ENCODE measurements around the gene SPRED1.

SPRED1 gene

DNA sequence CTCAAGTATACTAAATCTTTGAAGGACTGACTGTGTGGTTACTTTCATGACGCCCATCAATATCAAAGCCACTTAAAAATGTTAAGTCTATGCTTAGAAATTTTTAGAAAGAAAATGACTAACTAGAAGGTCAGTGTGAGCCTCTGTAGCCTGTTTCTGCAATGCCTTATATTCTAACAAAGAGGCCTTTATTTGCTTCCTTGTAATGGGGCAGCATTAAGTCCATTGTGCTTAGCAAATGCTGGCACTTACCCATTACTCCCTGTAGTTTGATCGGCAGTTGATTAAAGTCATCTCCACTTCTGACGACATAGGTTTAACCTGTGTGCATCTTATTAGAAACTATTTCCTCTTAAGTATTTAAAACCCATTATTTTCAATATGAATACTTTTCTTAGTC lies 109.7 kb downstream of the SPRED1 start:
- TF ChIP-seq ZFX (IDR thresholded peaks at IDR 0.05), result no peak
- TF ChIP-seq, protein P1, sequence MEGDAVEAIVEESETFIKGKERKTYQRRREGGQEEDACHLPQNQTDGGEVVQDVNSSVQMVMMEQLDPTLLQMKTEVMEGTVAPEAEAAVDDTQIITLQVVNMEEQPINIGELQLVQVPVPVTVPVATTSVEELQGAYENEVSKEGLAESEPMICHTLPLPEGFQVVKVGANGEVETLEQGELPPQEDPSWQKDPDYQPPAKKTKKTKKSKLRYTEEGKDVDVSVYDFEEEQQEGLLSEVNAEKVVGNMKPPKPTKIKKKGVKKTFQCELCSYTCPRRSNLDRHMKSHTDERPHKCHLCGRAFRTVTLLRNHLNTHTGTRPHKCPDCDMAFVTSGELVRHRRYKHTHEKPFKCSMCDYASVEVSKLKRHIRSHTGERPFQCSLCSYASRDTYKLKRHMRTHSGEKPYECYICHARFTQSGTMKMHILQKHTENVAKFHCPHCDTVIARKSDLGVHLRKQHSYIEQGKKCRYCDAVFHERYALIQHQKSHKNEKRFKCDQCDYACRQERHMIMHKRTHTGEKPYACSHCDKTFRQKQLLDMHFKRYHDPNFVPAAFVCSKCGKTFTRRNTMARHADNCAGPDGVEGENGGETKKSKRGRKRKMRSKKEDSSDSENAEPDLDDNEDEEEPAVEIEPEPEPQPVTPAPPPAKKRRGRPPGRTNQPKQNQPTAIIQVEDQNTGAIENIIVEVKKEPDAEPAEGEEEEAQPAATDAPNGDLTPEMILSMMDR (conservative IDR thresholded peaks at IDR 0.05), result no peak
- no peak overlapping the region for H3K27ac ChIP-seq

DNA sequence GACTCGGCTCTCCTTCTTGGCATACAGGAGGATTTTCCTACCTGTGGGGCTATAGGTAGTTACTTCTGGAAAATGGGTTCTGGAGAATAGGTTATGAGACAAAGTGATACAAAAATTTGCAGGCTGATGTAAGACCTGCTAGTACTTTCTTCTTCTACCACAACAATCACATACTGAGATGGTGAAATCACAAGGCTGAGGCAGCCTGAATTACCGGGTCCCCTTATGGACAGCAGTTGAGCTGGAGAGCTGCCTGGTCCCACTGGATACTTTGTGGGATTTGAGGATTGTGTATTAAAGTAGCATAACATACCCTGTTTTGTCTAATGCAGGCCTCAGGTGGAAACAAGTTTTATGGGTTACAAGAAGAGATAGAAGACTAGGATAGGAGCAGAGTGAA lies 114.8 kb downstream of the SPRED1 start:
- H3K27ac ChIP-seq, result no peak overlapping the region
- TF ChIP-seq, protein P1 (conservative IDR thresholded peaks at IDR 0.05), result no peak
- no peak for TF ChIP-seq ZFX (IDR thresholded peaks at IDR 0.05)

DNA sequence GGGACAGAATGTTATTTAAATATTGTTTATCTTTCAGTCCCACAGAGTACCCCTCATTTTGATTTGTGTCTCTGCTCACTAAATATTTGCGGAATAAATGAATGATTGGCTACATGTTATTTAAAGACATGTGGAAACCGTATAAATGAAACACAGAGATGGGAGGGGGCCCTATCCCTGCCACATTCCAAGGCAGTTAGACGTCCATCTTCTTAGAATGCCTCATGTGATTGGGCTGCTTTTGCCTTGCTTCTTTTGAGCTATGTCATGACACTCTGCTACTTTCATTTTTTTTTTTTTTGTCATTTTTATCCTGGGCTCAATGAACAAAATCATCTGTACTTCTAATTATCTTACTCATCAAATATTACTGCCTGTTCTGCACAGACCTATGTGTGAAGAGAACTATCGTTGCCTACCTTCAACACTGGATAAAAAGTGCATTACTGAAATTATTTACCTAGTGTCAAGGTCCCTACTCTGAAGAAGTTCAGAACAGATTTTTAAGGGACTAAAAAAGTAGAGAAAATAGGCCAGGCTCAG lies 117.4 kb downstream of the SPRED1 start:
- no peak for TF ChIP-seq ZFX (IDR thresholded peaks at IDR 0.05)
- TF ChIP-seq, protein P1 (conservative IDR thresholded peaks at IDR 0.05), result no peak

DNA sequence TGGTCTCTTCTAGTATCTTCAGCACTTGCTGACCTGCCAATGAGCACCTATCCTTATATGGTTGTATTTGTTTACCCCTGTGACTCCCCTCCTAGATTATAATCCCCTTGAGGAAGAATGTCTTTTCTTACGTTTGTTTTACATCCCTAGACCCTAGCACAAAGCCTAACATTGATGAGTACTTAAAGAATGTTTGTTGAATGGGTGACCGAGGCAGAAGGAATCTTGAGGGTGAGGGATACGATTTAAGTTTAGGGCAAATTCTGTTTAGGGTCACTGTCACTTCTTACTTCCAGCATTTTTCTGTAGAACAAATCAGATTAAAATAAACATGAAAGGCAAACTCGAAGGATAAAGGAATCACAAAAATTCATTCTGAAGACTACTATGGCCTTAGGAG lies 120.4 kb downstream of the SPRED1 start:
- H3K27ac ChIP-seq, result no peak overlapping the region
- TF ChIP-seq ZFX (IDR thresholded peaks at IDR 0.05), result no peak
- TF ChIP-seq, protein P1 (conservative IDR thresholded peaks at IDR 0.05), result no peak

More for the DNA sequence above, 117.4 kb downstream of the SPRED1 start:
- H3K27ac ChIP-seq, result no peak overlapping the region; the same call in 1 of the 2 replicates

DNA sequence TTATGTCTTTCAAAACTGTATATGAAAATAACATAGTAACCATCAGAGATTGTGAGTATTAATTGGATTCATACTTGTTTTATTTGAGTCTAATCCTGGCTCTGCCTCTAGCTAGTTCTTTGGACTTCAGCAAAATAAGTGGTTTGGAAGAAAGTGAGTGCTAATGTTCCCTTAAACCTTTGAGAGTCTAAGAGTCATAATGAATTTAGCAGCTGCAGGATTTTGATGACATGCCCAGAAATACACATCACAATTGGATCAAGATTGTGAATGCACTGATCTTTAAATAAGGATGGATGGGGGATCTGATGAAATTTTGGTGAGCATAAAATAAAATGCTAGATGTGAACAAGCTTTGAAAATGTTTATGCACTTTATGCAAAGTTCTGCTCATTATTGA lies 121.4 kb downstream of the SPRED1 start:
- H3K27ac ChIP-seq, result no peak overlapping the region
- no peak for TF ChIP-seq ZFX (IDR thresholded peaks at IDR 0.05)
- TF ChIP-seq, protein P1 (conservative IDR thresholded peaks at IDR 0.05), result no peak

DNA sequence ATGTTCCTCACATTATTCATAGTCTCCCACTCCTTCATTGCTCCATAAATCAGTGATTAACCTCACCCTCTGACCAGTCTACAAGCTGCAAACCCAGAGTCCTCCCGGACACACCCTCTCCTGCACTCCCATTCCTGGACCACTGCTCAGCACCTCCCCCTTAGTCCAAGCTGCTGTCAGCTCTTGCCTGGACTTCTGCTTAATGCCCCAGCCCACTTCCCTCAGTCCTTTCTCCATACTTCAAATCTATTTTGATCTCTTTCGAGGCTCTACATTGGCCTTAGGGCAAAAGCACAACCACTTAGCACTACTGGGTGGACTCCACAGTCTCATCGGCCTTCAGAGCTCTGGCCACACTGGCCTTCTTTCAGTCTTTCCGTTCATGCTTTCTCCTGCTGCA lies 121.9 kb downstream of the SPRED1 start:
- TF ChIP-seq ZFX (IDR thresholded peaks at IDR 0.05), result no peak
- TF ChIP-seq, protein P1 (conservative IDR thresholded peaks at IDR 0.05), result no peak
- no peak overlapping the region for H3K27ac ChIP-seq

DNA sequence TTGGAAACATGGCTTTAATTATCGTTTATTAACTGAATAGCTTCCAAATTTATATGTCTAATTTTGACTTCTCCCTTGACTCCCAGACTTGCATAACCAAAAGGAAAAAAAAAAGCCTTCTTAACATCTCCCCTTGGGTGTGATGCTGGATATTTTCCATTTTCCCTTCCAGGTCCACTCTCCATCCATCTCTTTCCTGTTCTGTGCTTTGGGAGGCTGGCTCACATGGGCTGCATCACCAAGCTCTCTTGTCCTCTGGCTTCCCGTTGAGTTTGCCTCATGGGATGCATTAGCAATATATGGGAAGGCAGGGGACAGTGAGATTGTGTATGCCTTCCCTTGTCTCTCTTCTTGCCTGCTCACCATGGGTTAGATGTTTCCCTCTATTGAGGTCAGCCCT lies 123.4 kb downstream of the SPRED1 start:
- TF ChIP-seq ZFX (IDR thresholded peaks at IDR 0.05), result no peak
- TF ChIP-seq, protein P1 (conservative IDR thresholded peaks at IDR 0.05), result no peak
- no peak overlapping the region; the same call in 1 of the 2 replicates for H3K27ac ChIP-seq

Measured in C4-2B (cell line).